Kidney epithelial cell (primary cell): ENCODE data around the gene FLNB. TPM values are rescaled to one million over a fixed set of nuclear protein-coding genes. Genes with fewer than 3 reads are reported as not detected.
A peak's percentile ranks its signal among the peaks of the same experiment; 100 is the strongest.

ENCODE experiments used
- DNase-seq: peaks from one replicate; pipeline ENCODE4 v3.0.0-alpha.2; 2010; ENCODE audit warnings: low read depth
- H3K27me3 ChIP-seq: 2 replicates; pipeline ENCODE4 v1.6.0; 2011; ENCODE audit warnings: low read length; ENCODE audit not compliant: control insufficient read depth, insufficient read depth
- H3K36me3 ChIP-seq: 2 replicates; pipeline ENCODE4 v1.5.1; 2011; ENCODE audit warnings: low read length; ENCODE audit not compliant: control insufficient read depth, insufficient read depth
- H3K4me3 ChIP-seq: 2 replicates; pipeline ENCODE4 v1.5.1; 2011; ENCODE audit warnings: low read depth, mild to moderate bottlenecking, control low read depth, low read length
- total RNA-seq: library from RNA; depleted of rRNA; stranded (reverse); fragments of >200 nt; gene quantifications from 2 replicates; pipeline ENCODE4 v1.2.3, GENCODE V29; 2015
- TF ChIP-seq, protein P1 (sequence below): IDR thresholded peaks from 2 replicates; pipeline ENCODE4 v1.5.1; 2011; ENCODE audit warnings: mild to moderate bottlenecking, moderate library complexity, low read length, control low read depth, inconsistent platforms; ENCODE audit not compliant: insufficient read depth, poor library complexity, severe bottlenecking

FLNB gene
- total RNA-seq, 1 donor from 2014 or later, result 536 TPM

DNA sequence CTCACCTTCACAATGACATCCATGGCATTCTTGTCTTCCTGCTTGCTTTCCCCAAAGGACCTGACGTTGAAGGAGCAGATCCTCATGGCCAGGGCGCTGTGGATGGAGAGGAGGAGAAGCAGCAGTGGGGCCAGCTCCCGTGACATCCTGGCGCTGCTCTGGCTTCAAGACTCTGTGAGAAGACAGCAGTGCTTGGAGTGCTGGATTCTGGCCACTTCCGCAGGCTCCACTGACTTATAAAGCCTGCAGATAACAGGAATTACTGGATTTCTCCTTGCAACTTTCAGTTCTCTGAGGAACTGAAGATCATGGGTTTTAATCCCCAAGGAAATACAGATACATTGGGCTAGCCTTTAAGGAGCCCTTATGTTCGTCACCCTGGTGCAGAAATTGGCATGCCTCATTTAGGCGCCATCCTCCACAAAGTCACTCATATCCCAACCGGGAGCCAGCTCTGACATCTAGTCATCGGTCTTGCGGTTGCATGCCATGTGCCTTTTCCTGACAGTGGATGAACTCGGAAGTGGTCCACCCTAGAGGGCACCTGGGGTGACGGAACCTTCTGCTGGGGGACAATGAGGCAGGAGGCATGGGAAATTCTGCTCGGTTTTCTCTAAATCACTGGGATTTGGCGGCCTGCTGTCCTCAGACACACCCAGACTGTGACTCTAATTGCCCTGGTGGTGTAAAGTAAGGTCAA, 202.7 kb downstream of the FLNB start, which contains the start of gene DNASE1L3:
Gene DNASE1L3, minus strand, starts transcription at position 212 of the 700 bp plus-strand sequence. Its CDS starts 66 bp downstream, at position 146.
- Histone ChIP-seq H3K4me3 (no peak within 1 kb of the TSS), H3K27me3 (peaks cover 4% of the 10 kb centered on the region), H3K36me3 (no peaks in the 10 kb centered on the region)
- TF ChIP-seq, protein P1, sequence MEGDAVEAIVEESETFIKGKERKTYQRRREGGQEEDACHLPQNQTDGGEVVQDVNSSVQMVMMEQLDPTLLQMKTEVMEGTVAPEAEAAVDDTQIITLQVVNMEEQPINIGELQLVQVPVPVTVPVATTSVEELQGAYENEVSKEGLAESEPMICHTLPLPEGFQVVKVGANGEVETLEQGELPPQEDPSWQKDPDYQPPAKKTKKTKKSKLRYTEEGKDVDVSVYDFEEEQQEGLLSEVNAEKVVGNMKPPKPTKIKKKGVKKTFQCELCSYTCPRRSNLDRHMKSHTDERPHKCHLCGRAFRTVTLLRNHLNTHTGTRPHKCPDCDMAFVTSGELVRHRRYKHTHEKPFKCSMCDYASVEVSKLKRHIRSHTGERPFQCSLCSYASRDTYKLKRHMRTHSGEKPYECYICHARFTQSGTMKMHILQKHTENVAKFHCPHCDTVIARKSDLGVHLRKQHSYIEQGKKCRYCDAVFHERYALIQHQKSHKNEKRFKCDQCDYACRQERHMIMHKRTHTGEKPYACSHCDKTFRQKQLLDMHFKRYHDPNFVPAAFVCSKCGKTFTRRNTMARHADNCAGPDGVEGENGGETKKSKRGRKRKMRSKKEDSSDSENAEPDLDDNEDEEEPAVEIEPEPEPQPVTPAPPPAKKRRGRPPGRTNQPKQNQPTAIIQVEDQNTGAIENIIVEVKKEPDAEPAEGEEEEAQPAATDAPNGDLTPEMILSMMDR, result no peak
- no peak for DNase-seq

- H3K36me3 ChIP-seq, result no peaks in the 10 kb centered on the region
- H3K4me3 ChIP-seq, result no peak overlapping the region
- DNase-seq, result no peak
- H3K27me3 ChIP-seq, result peaks cover 4% of the 10 kb centered on the region
- TF ChIP-seq, protein P1, result no peak
Observed at GRCh38 chr3:58214484-58215316, 206.5 kb downstream of the FLNB start.

- H3K4me3 ChIP-seq, result no peak overlapping the region
Observed at GRCh38 chr3:58215317-58216025, 207.2 kb downstream of the FLNB start.

GRCh38 chr3:58216496-58217195, 208.4 kb downstream of the FLNB start:
- TF ChIP-seq, protein P1, result no peak
- DNase-seq, result no peak
- H3K36me3 ChIP-seq, result no peaks in the 10 kb centered on the region
- H3K27me3 ChIP-seq, result no peaks in the 10 kb centered on the region
- H3K4me3 ChIP-seq, result no peak overlapping the region

More at GRCh38 chr3:58215317-58216025, 207.2 kb downstream of the FLNB start:
- TF ChIP-seq, protein P1, result no peak
- peaks cover 4% of the 10 kb centered on the region for H3K27me3 ChIP-seq
- H3K36me3 ChIP-seq, result no peaks in the 10 kb centered on the region
- no peak for DNase-seq

DNA sequence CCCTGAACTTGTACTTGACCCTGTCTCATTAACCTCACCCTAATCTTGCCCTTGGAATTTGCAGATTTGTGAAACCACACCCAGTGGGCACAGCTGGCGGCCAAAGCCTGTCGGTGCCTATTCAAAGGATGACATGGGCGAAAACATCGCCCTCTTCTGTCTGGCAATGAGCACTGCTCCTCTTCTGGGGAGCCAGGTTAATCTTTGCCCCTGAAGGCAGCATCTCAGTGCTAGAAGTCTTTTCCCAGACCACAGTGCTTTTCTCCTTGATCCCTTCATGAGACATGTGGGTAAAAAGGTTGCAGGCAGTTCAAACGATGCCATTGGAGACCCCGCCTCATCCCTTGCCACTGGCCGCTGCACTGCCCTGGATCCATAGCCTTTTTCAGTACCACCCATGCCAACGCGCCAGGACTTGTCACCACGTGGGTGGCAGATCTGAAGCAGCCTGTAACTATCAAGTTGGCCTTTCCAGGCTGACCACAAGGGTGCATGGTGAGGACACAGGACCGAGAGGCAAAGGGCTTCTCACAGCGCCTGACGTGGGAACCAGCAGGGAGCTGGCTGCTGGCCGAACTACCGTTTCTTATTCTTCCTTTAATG, 209.1 kb downstream of the FLNB start:
- no peak overlapping the region for H3K4me3 ChIP-seq
- H3K36me3 ChIP-seq, result no peaks in the 10 kb centered on the region
- TF ChIP-seq, protein P1, result peak; percentile 84
- H3K27me3 ChIP-seq, result no peaks in the 10 kb centered on the region
- no peak for DNase-seq
